RWPE1 (cell line): ENCODE data around the gene S100A8.

Experiments used
- CTCF ChIA-PET: fragments of 350-600 bp; sonication (Branson Sonifier 250); formaldehyde crosslinking; extraction: SDS; loops from one replicate; lab custom pipeline; 2021; lab: Yijun Ruan, JAX
- POLR2A ChIA-PET: fragments of 400-600 bp; formaldehyde crosslinking; extraction: SDS; loops from one replicate; lab custom pipeline; 2020; ENCODE audit warnings: antibody characterized with exemption; ENCODE audit not compliant: low non-redundant PET; lab: Yijun Ruan, JAX
- DNase-seq: peaks from one replicate; pipeline ENCODE4 v3.0.0; 2012; ENCODE audit warnings: low spot score
- H3K27ac ChIP-seq: fragments of 450-650 bp; 2 replicates; pipeline ENCODE4 v1.5.1; 2017
- TF ChIP-seq, protein P1 (sequence below): fragments of 450-650 bp; conservative IDR thresholded peaks from 2 replicates; pipeline ENCODE4 v1.5.1; 2017; ENCODE audit warnings: low read depth, mild to moderate bottlenecking

The S100A8 gene

DNA sequence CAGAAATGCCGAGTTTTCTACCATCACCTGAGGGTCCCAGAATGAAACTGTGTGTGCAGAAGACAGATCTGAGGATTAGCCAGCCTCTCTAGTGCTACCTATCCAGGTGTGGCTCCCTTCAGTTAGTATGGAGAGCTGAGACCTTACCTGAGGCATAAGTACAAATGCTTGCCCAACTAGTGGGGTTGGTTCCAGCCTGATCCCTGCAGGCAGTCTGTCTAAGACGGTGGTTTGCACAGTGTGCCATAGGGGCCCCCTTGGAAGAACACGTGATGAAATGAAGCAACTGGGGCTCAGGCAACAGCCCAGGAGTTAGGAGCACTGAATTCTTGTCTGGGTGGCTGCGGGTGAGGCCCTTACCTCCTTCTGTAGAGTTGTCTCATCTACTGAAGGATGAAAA lies 41.1 kb upstream of the S100A8 start:
- ChIA-PET CTCF (no interaction called here), POLR2A (no interaction called here)
- DNase-seq: no peak
- TF ChIP-seq, protein P1, sequence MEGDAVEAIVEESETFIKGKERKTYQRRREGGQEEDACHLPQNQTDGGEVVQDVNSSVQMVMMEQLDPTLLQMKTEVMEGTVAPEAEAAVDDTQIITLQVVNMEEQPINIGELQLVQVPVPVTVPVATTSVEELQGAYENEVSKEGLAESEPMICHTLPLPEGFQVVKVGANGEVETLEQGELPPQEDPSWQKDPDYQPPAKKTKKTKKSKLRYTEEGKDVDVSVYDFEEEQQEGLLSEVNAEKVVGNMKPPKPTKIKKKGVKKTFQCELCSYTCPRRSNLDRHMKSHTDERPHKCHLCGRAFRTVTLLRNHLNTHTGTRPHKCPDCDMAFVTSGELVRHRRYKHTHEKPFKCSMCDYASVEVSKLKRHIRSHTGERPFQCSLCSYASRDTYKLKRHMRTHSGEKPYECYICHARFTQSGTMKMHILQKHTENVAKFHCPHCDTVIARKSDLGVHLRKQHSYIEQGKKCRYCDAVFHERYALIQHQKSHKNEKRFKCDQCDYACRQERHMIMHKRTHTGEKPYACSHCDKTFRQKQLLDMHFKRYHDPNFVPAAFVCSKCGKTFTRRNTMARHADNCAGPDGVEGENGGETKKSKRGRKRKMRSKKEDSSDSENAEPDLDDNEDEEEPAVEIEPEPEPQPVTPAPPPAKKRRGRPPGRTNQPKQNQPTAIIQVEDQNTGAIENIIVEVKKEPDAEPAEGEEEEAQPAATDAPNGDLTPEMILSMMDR: no peak
- H3K27ac ChIP-seq: no peak overlapping the region

DNA sequence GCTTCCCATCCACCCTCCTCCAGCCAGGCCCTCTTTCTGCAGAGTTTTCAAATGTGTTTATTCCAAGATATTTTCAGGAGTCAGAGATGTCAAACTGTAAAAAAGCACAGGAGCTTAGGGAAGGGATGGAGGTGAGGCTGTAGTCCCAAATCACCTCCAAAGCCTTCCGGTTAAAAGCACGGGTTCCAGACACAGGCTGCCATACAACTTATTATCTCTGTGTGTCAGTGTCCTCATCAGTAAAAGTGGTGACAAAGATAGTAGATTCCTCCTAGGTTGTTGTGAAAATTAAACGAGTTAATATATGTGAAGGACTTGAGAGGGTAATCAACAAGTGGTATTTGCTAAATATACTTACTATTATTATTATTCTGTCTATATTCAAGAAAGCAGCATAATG lies 40.6 kb upstream of the S100A8 start:
- CTCF ChIA-PET: interaction anchor here (0.7 kb wide), 1 partner anchor 9 kb away, joined by 5 read pairs; no protein-coding TSS in a partner anchor
- TF ChIP-seq, protein P1: no peak
- POLR2A ChIA-PET: no interaction called here
- no peak for DNase-seq
- no peak overlapping the region for H3K27ac ChIP-seq

DNA sequence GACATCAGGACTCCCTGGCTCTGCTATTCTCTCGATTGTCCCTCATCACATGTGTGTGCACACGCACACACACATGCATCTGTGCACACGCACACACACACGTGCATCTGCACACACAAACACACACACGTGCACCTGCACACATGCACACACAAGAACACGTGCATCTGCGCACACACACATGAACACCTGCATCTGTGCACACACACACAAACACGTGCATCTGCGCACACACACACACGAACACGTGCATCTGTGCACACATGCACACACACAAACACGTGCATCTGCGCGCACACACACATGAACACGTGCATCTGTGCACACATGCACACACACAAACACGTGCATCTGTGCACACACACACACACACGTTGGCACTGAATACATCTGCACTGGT lies 40.1 kb upstream of the S100A8 start:
- ChIA-PET CTCF (interaction anchor here (0.7 kb wide), 1 partner anchor 10 kb away, joined by 5 read pairs; no protein-coding TSS in a partner anchor), POLR2A (no interaction called here)
- TF ChIP-seq, protein P1: no peak

DNA sequence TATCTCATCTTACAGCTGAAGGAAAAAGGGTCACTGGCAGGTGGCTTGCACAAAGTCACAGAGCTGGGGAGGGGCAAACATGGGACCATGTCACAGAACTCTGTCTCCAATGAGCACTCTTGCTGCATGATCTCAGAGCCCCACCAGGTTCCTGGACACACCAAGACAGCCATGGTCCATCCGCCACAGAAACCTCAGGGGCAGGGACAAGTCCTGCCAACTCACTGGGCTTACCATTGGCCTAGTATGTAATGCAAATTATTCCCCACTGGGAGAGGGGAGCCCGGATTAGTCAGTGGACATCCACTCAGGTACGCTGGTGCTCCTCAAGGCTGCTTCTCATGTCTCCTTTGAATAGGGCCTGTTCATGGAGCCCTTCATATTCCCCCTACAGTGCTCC lies 39.7 kb upstream of the S100A8 start:
- DNase-seq: no peak
- no peak overlapping the region for H3K27ac ChIP-seq
- ChIA-PET POLR2A (no interaction called here), CTCF (interaction anchor here (1.5 kb wide), 1 partner anchor 64 kb away, joined by 3 read pairs; no protein-coding TSS in a partner anchor)
- TF ChIP-seq, protein P1: no peak

More for the DNA sequence above, 40.1 kb upstream of the S100A8 start:
- H3K27ac ChIP-seq: no peak overlapping the region
- no peak for DNase-seq

DNA sequence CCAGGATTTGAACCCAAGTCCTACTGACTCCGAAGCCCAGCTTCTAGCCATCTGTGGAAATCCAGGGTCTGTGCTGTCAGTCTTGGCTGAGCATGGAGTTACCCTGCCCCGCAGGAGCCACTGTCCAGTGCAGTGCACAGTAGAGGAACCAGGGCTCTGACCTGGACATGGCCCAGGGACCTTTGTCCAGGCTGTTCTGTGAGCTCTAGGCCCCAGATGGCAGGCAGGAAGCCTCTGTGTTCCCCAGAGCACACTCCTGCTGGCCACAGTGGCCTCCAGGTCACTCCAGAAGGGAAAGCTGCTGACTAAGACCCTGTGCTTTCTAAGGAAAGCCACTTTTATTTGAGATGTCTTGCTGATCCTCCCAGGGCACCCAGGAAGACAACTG lies 39.3 kb upstream of the S100A8 start:
- POLR2A ChIA-PET: no interaction called here
- no peak overlapping the region for H3K27ac ChIP-seq
- CTCF ChIA-PET: interaction anchor here (0.6 to 1.5 kb wide), 2 partner anchors 64 to 647 kb away, joined by 3 to 4 read pairs; no protein-coding TSS in a partner anchor
- DNase-seq: no peak
- TF ChIP-seq, protein P1: no peak

DNA sequence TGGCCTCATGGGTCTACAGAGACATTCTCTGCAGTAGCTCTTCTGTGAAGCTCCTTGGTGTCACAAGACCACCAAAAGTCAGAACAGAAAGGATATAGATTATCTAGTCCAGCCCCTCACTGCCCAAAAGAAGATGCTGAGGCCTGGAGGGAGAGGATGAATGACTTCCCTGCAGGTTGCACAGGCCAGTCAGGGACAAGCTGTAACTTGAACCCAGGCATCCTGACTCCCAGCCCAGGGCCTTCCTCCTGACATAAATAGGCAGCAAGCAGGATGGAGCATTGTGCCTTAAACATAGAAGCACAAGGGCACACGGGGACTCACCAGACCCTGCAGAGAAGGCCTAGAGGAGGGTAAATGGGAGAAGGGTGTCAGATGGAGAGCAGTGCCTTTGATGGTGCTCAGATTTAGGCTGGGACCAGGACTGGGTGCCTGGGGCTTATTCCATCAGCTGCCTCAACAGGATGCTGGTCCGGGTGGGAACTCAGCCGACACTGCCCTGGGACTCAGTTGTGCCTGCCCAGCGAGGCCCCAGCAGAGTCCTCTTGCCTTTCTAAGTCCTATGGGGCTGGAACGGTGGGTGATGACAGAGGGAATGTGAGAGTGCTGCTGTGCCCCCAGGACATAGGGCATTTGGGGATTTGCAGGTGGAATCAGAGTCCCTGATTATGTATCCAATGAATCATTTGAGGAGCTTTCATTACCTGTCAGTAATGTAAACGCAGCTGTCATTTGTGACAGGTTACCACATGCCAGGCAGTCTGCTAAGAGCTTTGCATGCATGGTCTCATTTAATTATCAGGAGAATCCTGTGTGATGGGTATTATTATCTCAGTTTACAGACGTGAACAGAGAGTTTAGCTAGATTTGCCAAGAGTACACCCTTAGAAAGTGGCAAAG lies 38.6 kb upstream of the S100A8 start:
- POLR2A ChIA-PET: no interaction called here
- TF ChIP-seq, protein P1: no peak
- CTCF ChIA-PET: interaction anchor here (0.6 to 1.5 kb wide), 4 partner anchors 65 to 647 kb away, joined by 3 to 6 read pairs (median 4); no protein-coding TSS in a partner anchor
- no peak overlapping the region for H3K27ac ChIP-seq
- DNase-seq: peak; percentile 37
